ENCODE data around the gene CEP97.
A peak's percentile ranks its signal among the peaks of the same experiment; 100 is the strongest.
"Not testable (repeated sequence)": the region's sequence is repeated elsewhere in the genome, so short reads cannot be mapped to it uniquely, and the experiment has no call there.

Gene CEP97, protein sequence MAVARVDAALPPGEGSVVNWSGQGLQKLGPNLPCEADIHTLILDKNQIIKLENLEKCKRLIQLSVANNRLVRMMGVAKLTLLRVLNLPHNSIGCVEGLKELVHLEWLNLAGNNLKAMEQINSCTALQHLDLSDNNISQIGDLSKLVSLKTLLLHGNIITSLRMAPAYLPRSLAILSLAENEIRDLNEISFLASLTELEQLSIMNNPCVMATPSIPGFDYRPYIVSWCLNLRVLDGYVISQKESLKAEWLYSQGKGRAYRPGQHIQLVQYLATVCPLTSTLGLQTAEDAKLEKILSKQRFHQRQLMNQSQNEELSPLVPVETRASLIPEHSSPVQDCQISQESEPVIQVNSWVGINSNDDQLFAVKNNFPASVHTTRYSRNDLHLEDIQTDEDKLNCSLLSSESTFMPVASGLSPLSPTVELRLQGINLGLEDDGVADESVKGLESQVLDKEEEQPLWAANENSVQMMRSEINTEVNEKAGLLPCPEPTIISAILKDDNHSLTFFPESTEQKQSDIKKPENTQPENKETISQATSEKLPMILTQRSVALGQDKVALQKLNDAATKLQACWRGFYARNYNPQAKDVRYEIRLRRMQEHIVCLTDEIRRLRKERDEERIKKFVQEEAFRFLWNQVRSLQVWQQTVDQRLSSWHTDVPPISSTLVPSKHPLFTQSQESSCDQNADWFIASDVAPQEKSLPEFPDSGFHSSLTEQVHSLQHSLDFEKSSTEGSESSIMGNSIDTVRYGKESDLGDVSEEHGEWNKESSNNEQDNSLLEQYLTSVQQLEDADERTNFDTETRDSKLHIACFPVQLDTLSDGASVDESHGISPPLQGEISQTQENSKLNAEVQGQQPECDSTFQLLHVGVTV

DNA sequence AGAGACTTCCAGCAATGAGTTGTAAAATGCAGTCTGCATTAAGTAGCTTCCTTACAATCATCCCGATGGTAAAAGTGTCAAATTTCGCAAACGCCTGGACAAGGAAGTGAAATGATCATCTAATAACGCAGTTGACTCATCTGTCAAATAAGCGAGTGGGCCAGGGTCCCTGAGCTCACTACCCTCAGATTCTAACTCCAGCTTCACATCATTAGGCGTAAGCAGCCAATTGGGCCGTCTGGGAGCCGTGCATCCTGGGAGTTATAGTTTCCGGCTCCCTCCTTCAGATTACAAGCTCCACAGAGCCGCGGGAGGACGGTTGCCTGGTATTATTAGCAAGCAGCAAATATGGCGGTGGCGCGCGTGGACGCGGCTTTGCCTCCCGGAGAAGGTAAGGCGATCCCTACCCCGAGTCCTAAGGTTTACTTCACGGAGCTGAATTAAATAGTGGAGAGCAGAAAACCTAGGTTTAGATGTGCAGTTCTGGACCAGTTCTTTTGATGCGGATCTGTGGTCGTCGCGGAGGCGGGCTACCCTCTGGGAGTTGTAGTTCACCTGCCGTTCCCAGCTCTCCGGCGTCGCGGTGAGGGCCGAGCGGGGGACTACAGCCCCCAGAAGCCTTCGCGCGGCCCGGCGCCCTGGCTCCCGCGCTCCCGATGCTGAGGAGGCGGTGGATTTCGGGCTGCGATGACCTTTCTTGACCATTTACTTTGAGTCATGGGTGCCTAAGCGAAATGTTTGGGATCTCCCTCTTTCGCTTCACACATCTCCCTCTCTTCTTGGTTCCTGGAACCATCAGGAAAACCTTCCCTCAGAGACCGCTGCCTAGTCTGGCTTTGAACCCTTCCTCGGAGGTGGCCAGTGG lies at the start of gene CEP97:
CEP97 (plus strand) TSS at position 286 of the 865 bp plus-strand sequence; CDS start at position 349, 63 bp downstream.
- DNase-seq (ENCODE audit: low read depth in 2 of 2) = peak; percentile 74 to 82

DNA sequence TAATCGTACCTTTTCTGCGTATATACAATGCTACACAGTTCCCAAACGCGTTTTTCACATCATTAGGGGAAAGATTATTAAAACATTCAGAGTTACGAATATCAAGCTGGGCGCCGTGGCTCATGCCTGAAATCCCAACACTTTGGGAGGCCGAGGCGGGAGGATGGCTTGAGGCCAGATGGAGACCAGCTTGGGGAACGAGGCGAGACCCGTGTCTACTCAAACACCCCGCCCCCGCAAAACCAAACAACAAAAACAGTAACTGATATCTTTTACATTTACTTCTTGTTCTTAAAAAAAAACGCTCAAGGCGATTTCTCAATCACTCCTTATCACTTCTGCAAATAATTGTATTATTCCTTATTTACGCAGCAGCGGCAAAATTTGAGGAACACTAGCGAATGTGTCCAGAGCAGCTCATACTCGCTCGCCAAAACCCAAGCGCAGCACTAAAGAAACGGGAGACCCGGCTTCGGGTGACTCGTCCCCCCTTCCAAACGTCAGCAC lies 48.7 kb upstream of the CEP97 start:
- DNase-seq (ENCODE audit: low read depth in 2 of 2) = no peak

DNA sequence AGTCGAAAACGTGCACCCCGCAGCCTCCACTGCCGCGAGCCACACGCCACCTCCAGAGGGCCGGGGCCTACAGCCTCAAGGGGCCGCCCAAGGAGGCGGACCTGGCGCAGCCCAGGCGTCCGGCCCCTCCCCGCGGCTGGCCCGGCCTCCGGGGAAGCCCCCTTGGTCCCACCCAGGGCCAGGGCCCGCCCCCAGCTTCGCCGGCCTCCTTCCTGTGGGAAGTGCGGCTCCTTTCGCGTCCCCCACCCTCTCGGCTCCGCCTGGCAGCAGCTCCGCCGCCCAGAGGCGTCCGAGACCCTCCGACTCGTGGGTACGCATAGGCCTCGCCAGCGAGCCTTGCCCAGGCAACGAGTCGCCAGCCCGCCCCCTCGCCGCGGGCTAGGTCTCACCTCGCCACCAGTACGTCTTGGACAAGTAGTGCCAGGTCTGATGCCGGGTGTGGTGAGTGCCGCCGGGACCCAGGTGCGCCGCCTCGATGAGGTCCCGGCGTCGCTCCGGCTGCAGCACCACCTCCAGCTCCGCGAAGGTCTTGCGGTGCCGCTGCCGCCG lies 48.1 kb upstream of the CEP97 start:
- peak; percentile 81 to 97 for DNase-seq (ENCODE audit: low read depth in 2 of 2)

DNA sequence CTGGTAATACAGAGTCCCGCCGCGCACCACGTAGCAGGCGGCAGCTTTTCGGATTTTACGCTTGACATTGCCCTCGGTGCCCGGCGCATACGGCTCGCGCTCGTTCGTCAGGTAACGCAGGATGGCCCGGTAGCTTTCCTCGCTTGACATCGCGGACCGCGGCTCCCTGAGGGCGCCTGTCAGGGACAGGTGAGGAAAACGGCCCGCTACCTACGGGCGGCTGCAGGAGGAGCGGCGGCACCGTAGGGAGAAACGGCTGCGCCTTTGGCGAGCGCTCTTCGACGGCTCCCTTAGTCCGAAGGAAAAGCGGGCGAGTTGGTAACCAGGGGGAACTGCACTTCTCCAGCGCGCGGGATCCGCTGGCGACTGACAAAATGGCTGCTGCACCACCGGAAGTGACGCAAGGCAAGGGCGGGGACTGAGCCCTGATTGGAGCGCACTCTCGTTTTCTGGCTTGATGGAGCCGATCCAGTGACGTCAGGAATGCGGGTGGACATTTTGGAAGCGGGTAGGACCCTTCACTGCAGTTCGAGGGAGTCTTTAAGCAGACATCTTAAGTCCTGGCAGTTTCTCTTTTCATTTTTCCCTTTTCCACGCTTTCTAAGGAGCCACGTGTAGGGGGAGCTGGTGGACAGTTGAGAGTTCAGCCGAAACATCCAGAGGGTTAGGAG lies 47.5 kb upstream of the CEP97 start, which contains the start of gene ZBTB11:
ZBTB11 (minus strand) TSS at position 368 of the 671 bp plus-strand sequence; CDS start at position 150, 218 bp downstream.
- peak; percentile 99 for DNase-seq (ENCODE audit: low read depth in 2 of 2)

DNA sequence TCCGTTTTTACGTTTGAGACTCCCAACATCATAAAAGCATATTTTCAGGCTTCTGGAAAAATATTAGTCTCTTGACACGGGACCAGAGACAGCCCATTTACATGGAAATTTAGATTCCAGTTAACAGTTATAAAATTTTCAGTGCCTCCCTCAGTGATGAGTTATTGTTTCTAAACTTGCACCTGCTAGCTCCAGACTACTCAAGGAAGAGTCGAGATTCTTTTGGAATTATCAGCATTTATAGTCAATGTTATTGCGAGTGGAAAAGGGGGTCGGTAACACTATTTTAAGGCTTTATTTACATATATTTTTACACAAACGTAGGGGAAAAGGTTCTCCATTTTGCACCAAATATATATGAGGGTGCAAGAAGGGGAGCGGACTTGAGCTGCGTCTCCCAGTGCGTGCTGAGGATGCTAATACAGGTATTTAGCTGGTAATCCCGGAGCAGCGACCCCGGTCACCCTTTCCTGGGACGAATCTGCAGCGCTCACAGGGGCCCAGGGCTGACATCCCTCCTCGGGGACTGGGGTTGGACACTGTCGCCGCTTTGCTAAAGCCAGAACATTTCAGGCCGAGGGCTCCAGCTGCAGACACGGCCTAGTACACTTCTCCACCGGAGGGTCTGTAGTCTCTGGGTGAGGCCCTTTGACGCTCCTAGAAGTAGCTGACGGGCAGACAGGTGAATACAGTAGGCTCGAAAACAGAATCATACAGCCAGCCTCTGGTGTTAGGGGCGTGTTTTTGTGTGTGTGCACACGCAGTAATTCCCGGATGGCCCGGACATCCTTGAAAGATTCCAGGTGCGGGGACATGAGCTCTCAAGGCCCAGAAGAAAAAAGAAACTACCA lies 46.8 kb upstream of the CEP97 start:
- DNase-seq (ENCODE audit: low read depth in 2 of 2) = no peak

DNA sequence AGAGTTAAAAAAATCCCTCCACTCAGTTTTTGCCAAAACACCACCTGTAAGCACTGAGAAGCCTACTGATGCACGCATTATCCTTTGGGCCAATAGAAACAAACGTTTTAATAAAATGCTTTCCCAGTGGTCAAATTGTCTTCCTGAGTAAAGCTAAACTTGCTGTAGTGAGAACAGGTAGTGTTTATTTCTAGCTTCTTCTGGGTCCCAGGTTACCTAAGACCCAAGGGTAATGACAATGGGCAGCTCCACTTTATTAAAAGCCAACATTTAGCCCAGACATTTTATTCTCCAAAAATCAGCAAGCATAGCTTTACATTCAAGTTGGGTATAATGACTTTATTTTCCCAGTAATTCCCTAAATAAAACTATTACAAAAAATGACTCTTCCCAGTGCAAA lies 45.6 kb upstream of the CEP97 start:
- DNase-seq (ENCODE audit: low read depth in 2 of 2) = not testable (repeated sequence)

DNA sequence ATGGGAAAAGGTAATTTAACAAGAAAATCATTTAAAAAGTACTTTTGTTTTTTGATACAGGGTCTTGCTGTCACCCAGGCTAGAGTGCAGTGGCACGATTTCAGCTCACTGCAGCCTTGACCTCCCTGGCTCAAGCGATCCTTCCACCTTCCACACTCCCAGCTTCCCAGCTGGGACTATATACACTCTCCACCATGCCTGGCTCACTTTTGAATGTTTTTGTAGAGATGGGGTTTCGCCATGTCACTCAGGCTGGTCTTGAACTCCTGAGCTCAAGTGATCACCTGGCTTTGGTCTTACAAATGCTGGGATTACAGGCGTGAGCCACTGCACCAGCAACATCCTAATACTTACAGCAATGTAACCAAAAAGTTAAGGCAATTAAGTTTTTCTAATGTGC lies 43.9 kb upstream of the CEP97 start:
- DNase-seq (ENCODE audit: low read depth in 2 of 2) = no peak

DNA sequence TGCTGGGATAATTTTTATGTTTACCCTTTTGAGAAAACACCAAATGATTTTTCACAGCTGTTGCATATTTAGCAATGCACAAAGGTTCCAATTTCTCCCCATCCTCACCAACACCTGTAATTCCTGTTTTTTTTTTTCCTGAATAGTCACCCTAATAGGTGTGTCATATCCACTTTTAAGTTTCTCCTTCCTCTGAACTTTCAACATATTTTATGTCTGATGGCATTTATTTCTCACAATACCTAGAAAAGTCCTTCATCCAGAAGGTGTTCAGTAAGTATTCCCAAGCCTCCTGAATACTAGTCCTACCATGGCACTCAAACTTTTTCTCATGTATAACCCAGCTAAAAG lies 39.4 kb upstream of the CEP97 start:
- no peak for DNase-seq (ENCODE audit: low read depth in 2 of 2)

DNA sequence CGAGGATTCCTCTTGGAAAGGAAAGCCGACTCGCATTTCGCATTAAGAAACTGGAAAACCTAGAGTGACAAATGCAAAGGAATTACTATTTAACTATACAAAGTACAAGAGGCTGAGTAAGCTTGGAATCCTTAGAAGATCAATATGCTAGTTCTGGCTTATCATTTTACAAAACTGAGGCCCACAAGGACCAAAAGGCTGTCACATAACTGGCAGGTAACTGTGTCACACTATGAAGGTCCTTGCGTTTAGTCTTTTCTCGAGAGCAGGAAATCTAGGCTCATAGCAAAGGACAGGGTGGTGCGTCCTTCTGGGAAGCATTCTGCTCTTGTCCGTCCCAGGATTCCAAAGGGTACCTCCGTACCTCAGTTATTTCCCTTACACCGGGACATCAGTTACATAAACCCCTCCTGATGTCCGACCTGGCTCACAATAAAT lies 38.5 kb upstream of the CEP97 start:
- DNase-seq (ENCODE audit: low read depth in 2 of 2) = no peak

DNA sequence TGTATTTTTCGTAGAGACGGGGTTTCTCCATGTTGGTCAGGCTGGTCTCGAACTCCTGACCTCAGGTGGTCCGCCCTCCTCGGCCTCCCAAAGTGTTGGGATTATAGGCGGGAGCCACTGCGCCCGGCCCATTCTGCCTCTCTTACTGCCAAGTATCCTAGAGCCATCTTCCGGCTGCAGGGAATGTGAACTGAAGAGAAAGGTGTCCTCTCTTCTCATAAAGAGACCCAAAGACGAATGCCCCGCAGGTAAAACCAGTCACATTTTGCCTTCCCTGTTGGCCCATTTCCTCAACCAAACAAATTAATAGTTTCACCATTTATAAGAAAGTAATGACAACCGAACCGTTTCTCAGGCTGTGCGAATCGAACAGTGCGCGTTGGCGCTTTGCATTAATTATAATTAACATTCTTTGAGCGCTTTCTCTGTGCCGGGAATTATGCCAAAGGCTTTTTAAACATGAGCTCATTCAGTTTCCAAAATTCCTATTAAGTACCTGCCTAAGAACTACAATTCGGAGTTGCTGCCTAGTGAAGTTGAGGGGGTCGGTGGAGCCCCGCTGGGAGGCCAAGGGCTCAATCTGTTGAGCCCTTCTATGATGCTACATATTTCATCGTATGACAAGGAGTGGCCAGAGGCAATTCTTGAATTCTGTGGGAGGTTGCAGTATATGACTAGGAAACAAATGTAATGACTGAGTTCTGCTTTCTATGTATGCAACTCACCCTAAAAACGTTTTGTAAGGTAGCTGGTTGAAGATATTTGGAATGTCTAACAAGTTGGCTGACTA lies 37.1 kb upstream of the CEP97 start:
- no peak for DNase-seq (ENCODE audit: low read depth in 2 of 2)

DNA sequence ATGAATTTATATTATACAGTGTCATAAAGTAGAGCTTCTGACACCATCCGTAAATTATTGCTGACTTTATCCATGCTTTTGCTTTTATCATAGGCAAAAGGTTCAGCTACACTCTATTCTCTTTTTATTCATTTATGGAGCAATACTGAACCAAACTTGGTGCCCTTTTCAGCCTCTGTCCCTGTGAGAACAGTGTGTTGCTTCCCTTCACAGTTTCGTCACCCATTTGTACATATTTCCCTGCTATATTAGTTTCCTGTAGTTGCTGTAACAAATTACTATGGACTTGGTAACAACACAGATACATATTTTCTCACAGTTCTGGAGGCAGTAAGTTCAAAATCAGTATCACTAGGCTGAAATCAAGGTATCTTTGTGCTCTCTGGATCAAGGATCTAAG lies 35.1 kb upstream of the CEP97 start:
- no peak for DNase-seq (ENCODE audit: low read depth in 2 of 2)

DNA sequence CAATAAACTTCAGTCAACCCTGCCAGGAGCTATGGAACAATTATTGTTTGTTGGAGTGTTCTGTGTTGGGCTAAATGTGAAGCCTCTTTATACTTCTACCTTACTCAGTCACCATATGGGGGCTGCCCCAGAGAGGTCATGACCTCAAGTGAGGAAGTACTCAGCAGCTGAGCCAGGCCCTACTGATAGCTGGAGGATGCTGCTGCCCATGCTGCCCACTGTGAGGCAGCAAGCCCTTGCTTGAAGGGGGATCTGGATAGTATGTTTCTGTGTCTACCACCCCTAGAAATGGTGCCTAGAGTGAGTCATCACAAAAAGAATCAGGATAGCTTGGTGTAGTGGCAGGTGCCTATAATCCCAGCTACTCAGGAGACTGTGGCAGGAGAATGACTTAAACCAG lies 33.4 kb upstream of the CEP97 start:
- DNase-seq (ENCODE audit: low read depth in 2 of 2) = no peak

DNA sequence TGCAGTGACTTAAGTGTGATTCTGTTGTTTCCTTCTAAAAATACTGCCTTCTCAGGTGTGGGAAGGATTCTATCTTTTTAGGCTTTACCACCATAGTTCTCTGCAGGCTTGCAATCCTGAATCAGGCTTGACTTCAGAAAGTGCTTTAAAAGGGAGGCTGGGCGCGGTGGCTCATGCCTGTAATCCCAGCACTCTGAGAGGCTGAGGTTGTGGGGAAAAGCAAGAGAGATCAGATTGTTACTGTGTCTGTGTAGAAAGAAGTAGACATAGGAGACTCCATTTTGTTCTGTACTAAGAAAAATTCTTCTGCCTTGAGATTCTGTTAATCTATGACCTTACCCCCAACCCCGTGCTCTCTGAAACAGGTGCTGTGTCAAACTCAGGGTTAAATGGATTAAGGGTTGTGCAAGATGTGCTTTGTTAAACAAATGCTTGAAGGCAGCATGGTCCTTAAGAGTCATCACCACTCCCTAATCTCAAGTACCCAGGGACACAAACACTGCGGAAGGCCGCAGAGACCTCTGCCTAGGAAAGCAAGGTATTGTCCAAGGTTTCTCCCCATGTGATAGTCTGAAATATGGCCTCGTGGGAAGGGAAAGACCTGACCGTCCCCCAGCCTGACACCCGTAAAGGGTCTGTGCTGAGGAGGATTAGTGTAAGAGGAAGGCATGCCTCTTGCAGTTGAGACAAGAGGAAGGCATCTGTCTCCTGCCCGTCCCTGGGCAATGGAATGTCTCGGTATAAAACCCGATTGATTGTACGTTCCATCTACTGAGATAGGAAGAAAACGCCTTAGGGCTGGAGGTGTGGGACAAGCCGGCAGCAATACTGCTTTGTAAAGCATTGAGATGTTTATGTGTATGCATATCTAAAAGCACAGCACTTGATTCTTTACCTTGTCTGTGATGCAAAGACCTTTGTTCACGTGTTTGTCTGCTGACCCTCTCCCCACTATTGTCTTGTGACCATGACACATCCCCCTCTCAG lies 32.4 kb upstream of the CEP97 start:
- DNase-seq (ENCODE audit: low read depth in 2 of 2) = not testable (repeated sequence)

DNA sequence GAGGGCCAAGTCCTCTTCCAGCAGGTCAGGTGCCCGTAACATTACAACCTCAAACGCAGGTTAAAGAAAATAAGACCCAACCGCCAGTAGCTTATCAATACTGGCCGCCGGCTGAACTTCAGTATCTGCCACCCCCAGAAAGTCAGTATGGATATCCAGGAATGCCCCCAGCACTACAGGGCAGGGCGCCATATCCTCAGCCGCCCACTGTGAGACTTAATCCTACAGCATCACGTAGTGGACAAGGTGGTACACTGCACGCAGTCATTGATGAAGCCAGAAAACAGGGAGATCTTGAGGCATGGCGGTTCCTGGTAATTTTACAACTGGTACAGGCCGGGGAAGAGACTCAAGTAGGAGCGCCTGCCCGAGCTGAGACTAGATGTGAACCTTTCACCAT lies 30.9 kb upstream of the CEP97 start:
- DNase-seq (ENCODE audit: low read depth in 2 of 2) = not testable (repeated sequence)

DNA sequence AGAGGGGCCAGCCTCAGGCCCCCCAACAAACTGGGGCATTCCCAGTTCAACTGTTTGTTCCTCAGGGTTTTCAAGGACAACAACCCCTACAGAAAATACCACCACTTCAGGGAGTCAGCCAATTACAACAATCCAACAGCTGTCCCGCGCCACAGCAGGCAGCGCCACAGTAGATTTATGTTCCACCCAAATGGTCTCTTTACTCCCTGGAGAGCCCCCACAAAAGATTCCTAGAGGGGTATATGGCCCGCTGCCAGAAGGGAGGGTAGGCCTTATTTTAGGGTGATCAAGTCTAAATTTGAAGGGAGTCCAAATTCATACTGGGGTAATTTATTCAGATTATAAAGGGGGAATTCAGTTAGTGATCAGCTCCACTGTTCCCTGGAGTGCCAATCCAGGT lies 29.6 kb upstream of the CEP97 start:
- not testable (repeated sequence) for DNase-seq (ENCODE audit: low read depth in 2 of 2)

DNA sequence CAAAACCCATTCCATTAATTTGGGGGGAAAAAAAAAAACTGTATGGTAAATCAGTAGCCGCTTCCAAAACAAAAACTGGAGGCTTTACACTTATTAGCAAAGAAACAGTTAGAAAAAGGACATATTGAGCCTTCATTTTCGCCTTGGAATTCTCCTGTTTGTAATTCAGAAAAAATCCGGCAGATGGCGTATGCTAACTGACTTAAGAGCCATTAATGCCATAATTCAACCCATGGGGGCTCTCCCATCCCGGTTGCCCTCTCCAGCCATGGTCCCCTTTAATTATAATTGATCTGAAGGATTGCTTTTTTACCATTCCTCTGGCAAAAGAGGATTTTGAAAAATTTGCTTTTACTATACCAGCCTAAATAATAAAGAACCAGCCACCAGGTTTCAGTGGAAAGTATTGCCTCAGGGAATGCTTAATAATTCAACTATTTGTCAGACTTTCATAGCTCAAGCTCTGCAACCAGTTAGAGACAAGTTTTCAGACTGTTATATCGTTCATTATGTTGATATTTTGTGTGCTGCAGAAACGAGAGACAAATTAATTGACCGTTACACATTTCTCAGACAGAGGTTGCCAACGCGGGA lies 28.5 kb upstream of the CEP97 start:
- DNase-seq (ENCODE audit: low read depth in 2 of 2) = no peak
